GM11168 (cell line): ENCODE measurements around the gene LTBP1.

Experiments
- in situ Hi-C: fragments of 300-500 bp; cut with MboI; formaldehyde crosslinking; loops from one replicate; pipeline ENCODE4 v1.12.0; 2022; ENCODE audit warnings: low sequenced_read_pairs; ENCODE audit not compliant: unreplicated experiment

LTBP1 gene

GRCh38 chr2:32930436-32930835 is 16.3 kb upstream of the LTBP1 start:
- in situ Hi-C loops, result no loop called here

GRCh38 chr2:32931519-32931918 is 15.2 kb upstream of the LTBP1 start:
- in situ Hi-C loops, result no loop called here

- in situ Hi-C loops, result no loop called here
Observed at GRCh38 chr2:32931945-32932709, 14.6 kb upstream of the LTBP1 start.

- in situ Hi-C loops, result no loop called here
Observed at GRCh38 chr2:32932825-32933755, 13.7 kb upstream of the LTBP1 start.

- in situ Hi-C loops, result no loop called here
Observed at GRCh38 chr2:32933756-32934095, 13.0 kb upstream of the LTBP1 start.

DNA sequence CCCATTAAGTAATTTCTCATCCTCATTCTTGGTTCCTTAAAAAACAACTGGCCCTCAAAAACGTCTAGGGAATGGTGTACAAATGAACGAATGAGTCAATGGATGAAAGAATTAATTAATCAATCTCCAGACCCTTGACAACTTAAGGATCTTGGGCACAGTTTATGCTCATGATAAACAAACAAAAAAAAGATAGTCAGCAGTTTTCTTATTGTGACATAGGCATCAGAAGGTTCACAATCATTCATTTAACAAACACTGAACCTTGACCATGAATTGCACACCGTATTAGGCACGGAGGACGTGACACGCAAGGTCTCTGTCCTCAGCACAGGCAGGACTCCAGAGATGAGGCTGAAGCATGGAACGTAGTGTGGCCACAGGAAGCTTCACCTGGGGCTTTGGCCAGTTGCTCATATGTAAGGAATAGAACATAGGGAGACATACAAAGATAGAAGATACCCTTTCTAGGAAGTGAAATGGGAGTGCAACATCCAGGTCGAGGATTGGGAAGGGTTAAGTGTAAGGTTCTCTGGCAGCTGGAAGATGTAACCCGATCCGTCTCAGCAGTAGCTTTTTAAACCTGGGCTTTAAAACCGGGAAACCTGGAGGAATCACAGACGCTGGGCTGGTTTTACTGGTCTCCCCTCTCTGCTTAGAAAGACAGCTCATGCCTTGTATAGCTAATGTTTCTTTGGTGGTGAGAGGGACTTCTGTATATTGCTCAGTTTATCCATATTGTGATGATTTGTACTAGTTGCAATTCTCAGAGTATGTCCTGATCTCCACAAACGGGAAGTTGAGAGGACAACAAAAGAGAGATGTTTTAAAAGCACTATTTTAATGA is 8.9 kb upstream of the LTBP1 start:
- in situ Hi-C loops, result no loop called here

DNA sequence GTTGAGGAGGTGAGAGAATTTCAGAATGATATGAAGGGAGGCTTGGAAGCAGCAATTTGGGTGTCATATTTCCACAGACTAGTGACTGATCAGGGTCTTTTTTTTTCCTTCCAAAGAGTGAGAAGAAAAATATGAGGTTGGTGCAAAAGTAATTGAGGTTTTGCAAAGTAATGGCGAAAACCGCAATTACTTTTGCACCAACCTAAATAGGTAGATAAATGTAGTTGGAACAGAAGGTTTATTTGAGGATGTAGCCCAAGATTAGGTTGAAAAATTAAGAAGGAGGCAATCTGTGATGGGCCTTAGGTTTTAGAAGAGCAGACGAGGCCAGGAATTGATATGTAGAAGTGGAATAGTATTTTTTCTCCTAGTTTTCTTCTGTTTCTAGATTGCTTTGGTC is 7.8 kb upstream of the LTBP1 start:
- in situ Hi-C loops, result no loop called here

GRCh38 chr2:32940316-32940997 is 6.3 kb upstream of the LTBP1 start:
- in situ Hi-C loops, result loop anchor here (10.0 kb wide), 1 partner anchor 156 kb away; no protein-coding TSS in a partner anchor

DNA sequence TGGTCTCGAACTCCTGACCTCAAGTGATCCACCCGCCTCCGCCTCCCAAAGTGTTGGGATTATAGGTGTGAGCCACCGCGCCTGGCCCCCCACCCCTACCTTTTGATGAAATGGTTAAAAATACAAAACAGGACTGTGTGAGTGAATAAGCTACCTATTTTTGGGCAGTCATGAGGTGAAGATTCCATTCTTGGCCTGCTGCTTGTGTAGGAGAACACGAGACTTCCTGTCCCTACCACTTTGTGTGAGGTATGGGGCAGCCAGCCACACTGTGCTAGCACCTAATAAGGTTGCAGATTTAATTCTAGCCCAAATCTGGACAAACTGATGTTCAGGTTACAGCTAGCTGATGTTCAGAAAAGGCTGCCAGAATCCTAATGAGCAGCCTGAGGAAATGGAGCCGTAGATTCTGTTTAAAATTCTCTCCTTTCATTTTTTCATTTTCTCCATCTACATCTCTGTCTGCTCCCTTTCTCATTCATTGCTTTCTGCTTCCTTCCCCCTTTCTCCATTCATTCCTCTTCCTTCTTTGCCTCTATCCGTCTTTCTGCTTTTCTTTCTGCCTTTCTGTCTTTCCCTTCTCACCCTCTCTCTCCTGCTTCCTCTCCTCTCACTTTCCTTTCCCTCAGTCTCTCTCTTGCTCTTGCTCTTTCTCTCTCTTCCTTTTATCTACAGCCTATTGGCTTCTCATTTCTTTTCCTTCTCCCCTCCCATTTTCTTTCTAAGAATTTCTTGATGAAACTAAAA is 4.6 kb upstream of the LTBP1 start:
- in situ Hi-C loops, result loop anchor here (10.0 kb wide), 1 partner anchor 157 kb away; no protein-coding TSS in a partner anchor

- in situ Hi-C loops, result loop anchor here (10.0 kb wide), 1 partner anchor 158 kb away; no protein-coding TSS in a partner anchor
Observed at GRCh38 chr2:32942793-32943485, 3.8 kb upstream of the LTBP1 start.

DNA sequence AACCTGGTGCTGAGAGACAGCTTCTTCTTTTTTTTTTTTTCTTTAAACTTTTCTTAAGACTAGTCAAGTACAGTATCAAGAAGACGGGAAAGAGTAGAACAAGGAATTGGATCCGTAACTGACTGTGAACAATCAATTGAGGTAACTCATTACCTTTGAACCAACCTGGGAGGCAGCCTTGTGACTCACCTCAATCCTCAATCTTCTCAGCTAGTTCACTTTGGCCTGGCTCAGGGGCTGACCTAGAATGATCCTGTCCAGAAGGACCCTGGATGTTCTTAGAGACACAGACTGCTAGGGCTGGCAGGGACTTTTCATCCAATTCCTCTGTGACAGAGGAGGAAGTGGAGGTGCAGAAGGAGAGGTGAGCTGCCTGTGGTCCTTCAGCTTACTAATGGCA is 1.5 kb upstream of the LTBP1 start:
- in situ Hi-C loops, result loop anchor here (10.0 kb wide), 1 partner anchor 160 kb away; no protein-coding TSS in a partner anchor

DNA sequence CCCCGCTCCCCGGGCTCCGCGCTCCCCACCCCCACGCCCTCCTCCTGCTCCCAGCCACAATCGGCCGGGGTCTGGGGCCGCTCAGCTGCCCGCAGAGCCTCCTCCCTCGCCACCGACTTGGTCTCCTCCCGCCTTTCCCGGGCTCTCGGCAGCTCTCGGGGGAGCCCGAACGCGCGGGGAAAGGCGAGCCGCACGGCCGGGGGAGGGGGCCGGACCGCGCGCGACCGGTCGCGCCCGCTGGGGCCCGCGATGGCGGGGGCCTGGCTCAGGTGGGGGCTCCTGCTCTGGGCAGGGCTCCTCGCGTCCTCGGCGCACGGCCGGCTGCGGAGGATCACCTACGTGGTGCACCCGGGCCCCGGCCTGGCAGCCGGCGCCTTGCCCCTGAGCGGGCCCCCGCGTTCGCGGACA is 327 bp downstream of the LTBP1 start:
- in situ Hi-C loops, result loop anchor here (10.0 kb wide), 1 partner anchor 162 kb away; no protein-coding TSS in a partner anchor

- in situ Hi-C loops, result loop anchor here (10.0 kb wide), 1 partner anchor 163 kb away; no protein-coding TSS in a partner anchor
Observed at GRCh38 chr2:32947484-32948143, 861 bp downstream of the LTBP1 start.

- in situ Hi-C loops, result loop anchor here (10.0 kb wide), 1 partner anchor 163 kb away; no protein-coding TSS in a partner anchor
Observed at GRCh38 chr2:32948266-32948665, 1.5 kb downstream of the LTBP1 start.

DNA sequence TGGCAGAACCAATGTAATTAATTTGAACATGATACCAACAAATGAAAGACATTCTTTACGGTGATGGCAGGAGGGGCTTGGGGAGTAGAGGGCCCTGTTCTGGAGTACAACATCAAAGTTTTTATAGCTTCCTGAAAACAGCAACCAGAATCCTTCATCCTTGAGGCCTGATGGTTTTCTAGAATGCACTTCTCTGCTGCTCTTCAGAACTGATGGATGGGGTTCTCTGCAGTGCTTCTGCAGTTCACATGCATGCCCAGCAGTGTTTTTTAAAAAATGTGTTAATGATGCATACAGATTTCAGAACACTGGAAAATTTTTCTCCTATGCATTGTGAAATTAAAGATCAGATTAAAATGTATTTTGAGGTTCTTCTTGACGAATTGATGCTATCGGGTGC is 2.5 kb downstream of the LTBP1 start:
- in situ Hi-C loops, result loop anchor here (10.0 kb wide), 1 partner anchor 164 kb away; no protein-coding TSS in a partner anchor

GRCh38 chr2:32951672-32952071 is 4.9 kb downstream of the LTBP1 start:
- in situ Hi-C loops, result no loop called here

- in situ Hi-C loops, result no loop called here
Observed at GRCh38 chr2:32952761-32953476, 6.2 kb downstream of the LTBP1 start.
